ENCODE data around the gene GRIN3B. TPM values are rescaled to one million over a fixed set of nuclear protein-coding genes. Genes with fewer than 3 reads are reported as not detected.

Gene GRIN3B
- total and polyA plus RNA-seq, 2 donors, result under 0.01 to 0.09 TPM

DNA sequence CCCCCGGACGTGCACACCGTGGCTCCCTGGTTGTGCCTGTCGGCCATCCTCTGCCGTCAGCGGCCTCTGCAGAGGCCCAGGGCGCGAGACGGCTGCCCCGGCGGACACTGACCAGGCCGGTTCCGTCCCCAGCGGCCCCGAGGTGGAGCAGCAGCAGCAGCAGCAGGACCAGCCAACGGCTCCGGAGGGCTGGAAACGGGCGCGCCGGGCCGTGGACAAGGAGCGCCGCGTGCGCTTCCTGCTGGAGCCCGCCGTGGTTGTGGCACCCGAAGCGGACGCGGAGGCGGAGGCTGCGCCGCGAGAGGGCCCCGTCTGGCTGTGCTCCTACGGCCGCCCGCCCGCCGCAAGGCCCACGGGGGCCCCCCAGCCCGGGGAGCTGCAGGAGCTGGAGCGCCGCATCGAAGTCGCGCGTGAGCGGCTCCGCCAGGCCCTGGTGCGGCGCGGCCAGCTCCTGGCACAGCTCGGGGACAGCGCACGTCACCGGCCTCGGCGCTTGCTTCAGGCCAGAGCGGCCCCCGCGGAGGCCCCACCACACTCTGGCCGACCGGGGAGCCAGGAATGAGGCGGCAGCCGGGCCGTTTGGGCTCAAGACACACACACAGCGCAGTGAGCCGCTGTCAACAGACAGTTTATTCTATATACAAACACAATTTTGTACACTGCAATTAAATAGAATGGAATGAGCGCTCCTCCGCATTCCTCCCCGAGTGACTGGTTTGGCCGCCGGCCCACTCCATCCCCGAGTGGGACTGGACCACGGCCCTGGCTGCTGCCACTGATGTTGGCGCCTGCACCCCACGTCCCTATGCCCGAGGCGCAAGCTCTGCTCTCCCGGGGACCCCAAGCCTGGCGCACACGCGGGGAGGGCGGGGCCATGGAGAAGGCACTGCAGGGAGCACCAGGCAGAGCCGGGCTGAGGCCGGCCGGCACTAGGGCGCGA is 9.1 kb downstream of the GRIN3B start:
- no peak overlapping the region for H3K27ac ChIP-seq (ENCODE audit: low read depth in 1 of 2, low read length in 1 of 2)
- H3K36me3 ChIP-seq (ENCODE audit: control insufficient read depth in 2 of 2, insufficient read depth in 2 of 2, low read length in 1 of 2), result peaks cover 31 to 60% of the 10 kb centered on the region in 2 donors
- no peaks in the 10 kb centered on the region for H3K9me3 ChIP-seq (ENCODE audit: control insufficient read depth in 2 of 2, insufficient read depth in 1 of 2, low read length in 1 of 2)
- no peak for DNase-seq (ENCODE audit: low read depth in 6 of 9, low spot score in 9 of 9)
- H3K4me1 ChIP-seq (ENCODE audit: control insufficient read depth in 2 of 2, insufficient read depth in 2 of 2, low read length in 2 of 2), result no peaks in the 10 kb centered on the region
- no peaks in the 10 kb centered on the region for H3K27me3 ChIP-seq (ENCODE audit: control insufficient read depth in 2 of 2, insufficient read depth in 1 of 2, low read length in 1 of 2)
- WGBS, result 96% methylated on average over 92 of the region's 92 CpGs
- H3K4me3 ChIP-seq (ENCODE audit: low read length in 2 of 2), result no peak overlapping the region

DNA sequence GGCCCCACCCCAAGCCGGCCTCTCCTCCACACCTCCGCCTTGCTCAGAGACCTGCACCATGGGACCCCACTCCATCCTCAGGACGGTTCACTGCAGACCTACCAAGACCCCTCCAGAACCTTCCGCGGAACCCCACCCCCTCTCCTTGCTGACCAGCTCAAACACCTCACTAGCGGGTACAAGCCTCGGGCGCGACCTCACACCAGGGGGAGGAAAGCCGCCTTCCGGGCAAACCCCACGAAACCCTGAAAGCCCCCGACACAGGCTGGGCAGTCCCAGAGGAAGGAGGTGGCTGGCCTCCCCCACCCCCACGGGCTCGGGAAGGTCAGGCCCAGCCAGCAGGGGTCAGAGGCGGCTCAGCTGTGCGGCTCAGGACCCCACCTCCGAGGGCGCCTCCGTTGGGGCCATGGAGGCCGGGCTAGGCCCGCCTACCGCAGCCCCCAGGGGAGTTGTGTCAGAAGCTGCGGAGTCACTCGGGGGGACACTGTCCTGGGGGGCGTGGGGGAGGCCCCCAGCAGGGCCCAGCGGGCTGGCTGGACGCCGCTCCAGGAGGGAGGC is 9.8 kb downstream of the GRIN3B start:
- Histone ChIP-seq H3K4me1 (ENCODE audit: control insufficient read depth in 2 of 2, insufficient read depth in 2 of 2, low read length in 2 of 2) (no peaks in the 10 kb centered on the region), H3K36me3 (ENCODE audit: control insufficient read depth in 2 of 2, insufficient read depth in 2 of 2, low read length in 1 of 2) (peaks cover 37 to 67% of the 10 kb centered on the region in 2 donors), H3K4me3 (ENCODE audit: low read length in 2 of 2) (no peak overlapping the region), H3K9me3 (ENCODE audit: control insufficient read depth in 2 of 2, insufficient read depth in 1 of 2, low read length in 1 of 2) (no peaks in the 10 kb centered on the region), H3K27me3 (ENCODE audit: control insufficient read depth in 2 of 2, insufficient read depth in 1 of 2, low read length in 1 of 2) (no peaks in the 10 kb centered on the region), H3K27ac (ENCODE audit: low read depth in 1 of 2, low read length in 1 of 2) (no peak overlapping the region)
- WGBS, result 97% methylated on average over 29 of the region's 29 CpGs
- no peak for DNase-seq (ENCODE audit: low read depth in 6 of 9, low spot score in 9 of 9)

DNA sequence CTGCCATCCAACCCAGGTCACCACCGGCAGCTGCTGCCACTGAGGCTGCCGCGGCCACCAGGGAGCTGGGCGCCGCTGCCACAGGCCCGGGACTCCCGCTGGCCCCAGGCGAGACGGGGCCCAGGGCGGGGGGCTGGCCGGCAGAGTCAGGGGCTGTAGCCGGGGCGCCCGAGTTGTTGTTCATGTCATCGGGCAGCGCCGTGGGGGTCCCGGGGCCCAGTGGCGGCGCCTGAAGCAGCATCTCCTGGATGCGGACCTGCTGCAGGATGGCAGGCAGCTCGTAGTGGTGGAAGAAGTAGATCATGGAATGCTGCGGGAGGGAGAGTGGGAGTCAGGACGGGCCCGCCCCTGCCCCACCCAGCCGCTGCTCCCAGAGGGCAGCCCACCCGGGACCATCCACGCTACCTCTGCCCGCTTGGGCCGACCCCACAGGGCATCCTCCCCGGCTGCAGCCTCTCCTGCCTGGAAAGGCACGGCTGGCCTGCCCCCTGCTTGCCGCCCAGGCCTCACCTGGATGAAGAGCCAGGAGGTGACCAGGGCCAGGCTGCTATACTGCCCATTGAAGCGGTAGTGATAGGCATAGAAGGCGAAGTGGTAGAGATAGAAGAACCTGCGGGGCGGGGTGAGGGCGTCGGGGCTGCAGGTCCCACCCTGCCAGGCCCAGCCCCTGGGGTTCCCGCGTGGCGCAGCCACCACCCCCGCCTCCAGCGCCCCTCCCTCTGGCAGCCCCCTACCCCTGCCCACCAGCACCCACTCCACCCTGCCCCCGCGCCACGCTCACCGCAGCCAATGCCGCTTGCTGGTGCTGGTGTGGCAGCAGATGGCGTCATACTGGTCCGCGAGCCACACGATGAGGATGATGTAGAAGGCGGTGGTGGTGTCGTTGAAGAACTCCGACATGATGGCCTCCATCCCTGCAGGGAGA is 10.6 kb downstream of the GRIN3B start:
- Histone ChIP-seq H3K27ac (ENCODE audit: low read depth in 1 of 2, low read length in 1 of 2) (no peak overlapping the region), H3K4me1 (ENCODE audit: control insufficient read depth in 2 of 2, insufficient read depth in 2 of 2, low read length in 2 of 2) (no peaks in the 10 kb centered on the region), H3K36me3 (ENCODE audit: control insufficient read depth in 2 of 2, insufficient read depth in 2 of 2, low read length in 1 of 2) (peaks cover 37 to 74% of the 10 kb centered on the region in 2 donors), H3K27me3 (ENCODE audit: control insufficient read depth in 2 of 2, insufficient read depth in 1 of 2, low read length in 1 of 2) (no peaks in the 10 kb centered on the region), H3K4me3 (ENCODE audit: low read length in 2 of 2) (no peak overlapping the region), H3K9me3 (ENCODE audit: control insufficient read depth in 2 of 2, insufficient read depth in 1 of 2, low read length in 1 of 2) (no peaks in the 10 kb centered on the region)
- no peak for DNase-seq (ENCODE audit: low read depth in 6 of 9, low spot score in 9 of 9)
- 97% methylated on average over 56 of the region's 56 CpGs for WGBS

DNA sequence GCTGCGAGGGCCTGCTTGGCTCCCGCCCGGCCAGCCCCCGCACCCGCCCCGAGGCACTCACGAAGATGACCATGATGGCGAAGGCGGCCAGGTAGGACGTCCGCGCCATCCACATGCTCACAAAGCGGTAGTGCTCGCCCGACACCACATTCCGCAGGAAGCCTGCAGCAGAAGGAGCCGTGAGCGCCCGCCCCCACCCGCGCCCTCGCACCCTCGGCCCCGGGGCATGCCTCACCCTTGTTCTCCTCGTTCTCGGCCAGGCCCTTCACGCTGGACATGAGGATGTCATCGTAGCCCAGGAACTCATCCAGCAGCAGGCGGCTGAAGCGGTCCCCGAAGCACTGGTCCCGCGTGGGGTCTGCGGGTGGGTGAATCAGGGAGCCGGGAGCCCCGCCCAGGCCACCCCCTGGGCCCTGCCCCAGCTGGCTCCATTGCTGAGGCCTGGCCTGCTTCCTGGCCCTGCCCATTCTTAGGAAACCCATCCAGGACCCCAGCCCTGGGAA is 11.7 kb downstream of the GRIN3B start:
- DNase-seq (ENCODE audit: low read depth in 6 of 9, low spot score in 9 of 9), result no peak
- H3K27ac ChIP-seq (ENCODE audit: low read depth in 1 of 2, low read length in 1 of 2), result no peak overlapping the region
- peaks cover 44 to 78% of the 10 kb centered on the region in 2 donors for H3K36me3 ChIP-seq (ENCODE audit: control insufficient read depth in 2 of 2, insufficient read depth in 2 of 2, low read length in 1 of 2)
- H3K4me3 ChIP-seq (ENCODE audit: low read length in 2 of 2), result no peak overlapping the region
- H3K9me3 ChIP-seq (ENCODE audit: control insufficient read depth in 2 of 2, insufficient read depth in 1 of 2, low read length in 1 of 2), result no peaks in the 10 kb centered on the region
- H3K27me3 ChIP-seq (ENCODE audit: control insufficient read depth in 2 of 2, insufficient read depth in 1 of 2, low read length in 1 of 2), result no peaks in the 10 kb centered on the region
- 97% methylated on average over 36 of the region's 36 CpGs for WGBS
- peaks cover 0 to 3% of the 10 kb centered on the region in 2 donors for H3K4me1 ChIP-seq (ENCODE audit: control insufficient read depth in 2 of 2, insufficient read depth in 2 of 2, low read length in 2 of 2)

GRCh38 chr19:1012334-1012733 is 12.1 kb downstream of the GRIN3B start:
- Histone ChIP-seq H3K36me3 (ENCODE audit: control insufficient read depth in 2 of 2, insufficient read depth in 2 of 2, low read length in 1 of 2) (peaks cover 45 to 82% of the 10 kb centered on the region in 2 donors), H3K4me1 (ENCODE audit: control insufficient read depth in 2 of 2, insufficient read depth in 2 of 2, low read length in 2 of 2) (peaks cover 0 to 6% of the 10 kb centered on the region in 2 donors), H3K4me3 (ENCODE audit: low read length in 2 of 2) (no peak overlapping the region), H3K9me3 (ENCODE audit: control insufficient read depth in 2 of 2, insufficient read depth in 1 of 2, low read length in 1 of 2) (no peaks in the 10 kb centered on the region), H3K27ac (ENCODE audit: low read depth in 1 of 2, low read length in 1 of 2) (no peak overlapping the region), H3K27me3 (ENCODE audit: control insufficient read depth in 2 of 2, insufficient read depth in 1 of 2, low read length in 1 of 2) (no peaks in the 10 kb centered on the region)
- 91% methylated on average over 18 of the region's 18 CpGs for WGBS
- DNase-seq (ENCODE audit: low read depth in 6 of 9, low spot score in 9 of 9), result no peak

DNA sequence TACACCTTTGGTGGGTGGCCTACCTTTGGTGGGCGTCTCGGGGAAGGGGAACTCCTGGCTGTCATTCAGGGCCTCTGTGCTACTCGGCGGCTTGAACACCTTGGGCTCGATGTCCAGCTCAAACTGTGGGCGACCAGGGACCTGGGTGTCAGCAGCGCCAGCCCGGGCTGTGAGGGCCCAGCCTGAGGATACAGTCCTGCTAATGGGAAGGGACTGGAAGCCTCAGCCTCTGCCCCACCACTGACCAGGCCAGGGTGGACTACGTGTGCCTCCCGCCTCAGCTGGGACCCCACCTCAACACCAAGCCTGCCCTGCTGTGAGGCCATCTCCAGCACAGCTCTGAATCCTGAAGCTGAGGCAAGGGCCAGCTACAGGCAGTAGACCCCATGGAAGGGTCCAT is 13.0 kb downstream of the GRIN3B start:
- peaks cover 45 to 87% of the 10 kb centered on the region in 2 donors for H3K36me3 ChIP-seq (ENCODE audit: control insufficient read depth in 2 of 2, insufficient read depth in 2 of 2, low read length in 1 of 2)
- no peaks in the 10 kb centered on the region for H3K27me3 ChIP-seq (ENCODE audit: control insufficient read depth in 2 of 2, insufficient read depth in 1 of 2, low read length in 1 of 2)
- H3K4me1 ChIP-seq (ENCODE audit: control insufficient read depth in 2 of 2, insufficient read depth in 2 of 2, low read length in 2 of 2), result peaks cover 0 to 15% of the 10 kb centered on the region in 2 donors
- WGBS, result 99% methylated on average over 10 of the region's 10 CpGs
- no peak overlapping the region for H3K27ac ChIP-seq (ENCODE audit: low read depth in 1 of 2, low read length in 1 of 2)
- no peak overlapping the region for H3K4me3 ChIP-seq (ENCODE audit: low read length in 2 of 2)
- H3K9me3 ChIP-seq (ENCODE audit: control insufficient read depth in 2 of 2, insufficient read depth in 1 of 2, low read length in 1 of 2), result no peaks in the 10 kb centered on the region
- no peak for DNase-seq (ENCODE audit: low read depth in 6 of 9, low spot score in 9 of 9)

DNA sequence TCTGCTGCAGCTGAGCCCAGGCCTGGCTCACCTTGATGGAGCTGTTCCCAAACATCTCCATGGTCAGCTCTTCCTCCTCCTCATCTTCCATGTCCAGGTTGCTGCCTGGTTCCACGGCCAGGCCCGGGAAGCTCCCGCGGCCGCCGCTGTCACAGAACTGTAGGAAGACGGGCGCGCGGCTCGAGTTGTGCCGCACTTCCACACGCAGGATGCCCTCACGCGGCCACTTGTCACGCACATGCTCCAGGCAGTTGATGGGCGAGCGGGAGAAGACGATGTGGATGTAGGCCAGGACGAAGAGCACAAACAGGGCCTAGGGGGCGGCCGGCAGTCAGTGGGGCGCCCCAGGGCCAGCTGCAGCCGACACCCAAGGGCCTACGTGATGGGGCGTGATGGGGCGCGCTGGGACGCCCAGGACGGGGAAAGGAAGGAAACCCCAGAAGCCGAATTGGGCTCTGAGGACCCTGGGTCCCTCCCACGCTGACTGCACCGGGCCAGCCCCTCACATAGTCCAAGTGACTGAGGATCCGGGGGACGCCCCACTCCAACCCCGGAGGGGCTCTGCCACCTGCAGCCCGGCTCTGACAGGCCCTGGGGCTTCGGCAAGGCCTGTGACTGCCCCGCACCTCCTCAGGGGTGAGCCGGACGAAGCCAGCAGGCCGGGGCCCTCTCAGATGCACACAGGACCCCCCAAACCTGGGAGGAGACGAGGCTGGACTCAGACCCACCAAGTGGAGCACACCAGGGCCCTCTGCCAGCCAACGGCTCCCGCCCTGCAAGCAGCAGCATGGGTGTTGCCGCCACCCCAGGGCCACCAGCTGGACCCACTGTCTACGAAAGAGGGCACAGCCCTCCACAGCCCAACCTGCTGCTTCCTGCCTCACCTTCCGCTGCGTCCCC is 14.2 kb downstream of the GRIN3B start:
- no peaks in the 10 kb centered on the region for H3K9me3 ChIP-seq (ENCODE audit: control insufficient read depth in 2 of 2, insufficient read depth in 1 of 2, low read length in 1 of 2)
- peaks cover 4 to 27% of the 10 kb centered on the region in 2 donors for H3K4me1 ChIP-seq (ENCODE audit: control insufficient read depth in 2 of 2, insufficient read depth in 2 of 2, low read length in 2 of 2)
- H3K4me3 ChIP-seq (ENCODE audit: low read length in 2 of 2), result no peak overlapping the region
- no peak for DNase-seq (ENCODE audit: low read depth in 6 of 9, low spot score in 9 of 9)
- H3K36me3 ChIP-seq (ENCODE audit: control insufficient read depth in 2 of 2, insufficient read depth in 2 of 2, low read length in 1 of 2), result peaks cover 48 to 77% of the 10 kb centered on the region in 2 donors
- H3K27ac ChIP-seq (ENCODE audit: low read depth in 1 of 2, low read length in 1 of 2), result no peak overlapping the region
- no peaks in the 10 kb centered on the region for H3K27me3 ChIP-seq (ENCODE audit: control insufficient read depth in 2 of 2, insufficient read depth in 1 of 2, low read length in 1 of 2)
- WGBS, result 97% methylated on average over 49 of the region's 49 CpGs
